Measurements from ENCODE around the gene ABRAXAS1.
A peak's percentile ranks its signal among the peaks of the same experiment; 100 is the strongest.

ABRAXAS1 gene

GRCh38 chr4:83436680-83437079 is 48.2 kb downstream of the ABRAXAS1 start:
- Mint-ChIP-seq H3K27ac (peak overlapping the region in 1 of 2 donors; percentile 22), H3K4me1 (ENCODE audit: low read depth in 2 of 2) (no peaks in the 10 kb centered on the region), H3K27me3 (no peaks in the 10 kb centered on the region), H3K9me3 (no peaks in the 10 kb centered on the region), H3K36me3 (ENCODE audit: insufficient read depth) (peaks cover 58% of the 10 kb centered on the region), H3K4me3 (no peak overlapping the region)
- no peak for ATAC-seq (replicated peaks)
- DNase-seq = no peak

- H3K9me3 Mint-ChIP-seq = no peaks in the 10 kb centered on the region
- H3K27ac Mint-ChIP-seq = no peak overlapping the region
- no peaks in the 10 kb centered on the region for H3K27me3 Mint-ChIP-seq
- no peak overlapping the region for H3K4me3 Mint-ChIP-seq
- no peak for ATAC-seq (replicated peaks)
- DNase-seq = no peak
- peaks cover 70% of the 10 kb centered on the region for H3K36me3 Mint-ChIP-seq (ENCODE audit: insufficient read depth)
- H3K4me1 Mint-ChIP-seq (ENCODE audit: low read depth in 2 of 2) = no peaks in the 10 kb centered on the region
Observed at GRCh38 chr4:83431200-83431599, 53.7 kb downstream of the ABRAXAS1 start.

DNA sequence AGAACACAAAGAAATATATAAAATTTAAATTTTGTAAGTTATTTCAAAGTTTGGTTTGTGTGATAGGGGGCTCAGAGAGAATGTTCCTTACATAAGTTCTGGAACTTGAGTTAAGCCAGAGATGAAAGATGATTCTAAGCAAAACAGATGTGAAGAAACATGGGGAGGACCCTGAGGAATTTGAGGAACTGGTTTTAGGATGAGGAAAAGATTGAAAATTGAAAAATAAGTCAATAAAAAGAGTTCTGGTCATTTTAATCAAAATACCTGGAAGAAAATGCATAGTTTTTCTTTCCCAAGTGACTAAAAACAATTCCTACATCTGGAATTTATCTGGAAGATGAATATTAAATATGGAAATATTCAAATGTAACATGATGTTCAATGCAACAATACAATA is 66.7 kb downstream of the ABRAXAS1 start:
- Mint-ChIP-seq H3K4me3 (no peak overlapping the region), H3K27me3 (no peaks in the 10 kb centered on the region), H3K4me1 (ENCODE audit: low read depth in 2 of 2) (peaks cover 0 to 3% of the 10 kb centered on the region in 2 donors), H3K36me3 (ENCODE audit: insufficient read depth) (peaks cover 56% of the 10 kb centered on the region), H3K9me3 (no peaks in the 10 kb centered on the region), H3K27ac (no peak overlapping the region)
- DNase-seq = no peak
- ATAC-seq (replicated peaks) = no peak

DNA sequence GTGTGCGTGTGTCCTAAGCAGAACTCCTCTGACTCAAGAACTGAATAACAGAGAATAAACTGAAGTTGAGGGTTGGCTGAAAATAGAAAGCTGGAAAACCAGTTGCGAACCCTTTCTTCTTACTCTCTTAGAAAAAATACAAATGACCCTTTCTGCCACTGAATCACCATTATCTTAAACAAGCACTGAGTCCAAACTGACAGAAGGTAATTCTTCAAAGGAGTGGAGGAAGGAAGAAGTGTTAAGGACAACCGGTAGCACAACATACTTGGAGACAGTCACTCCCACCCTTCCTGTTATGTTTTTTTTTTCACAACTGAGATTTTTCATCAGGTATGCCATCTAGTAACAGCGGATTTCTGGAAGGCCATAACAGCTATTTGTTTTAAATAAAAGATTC is 67.3 kb downstream of the ABRAXAS1 start:
- H3K27me3 Mint-ChIP-seq = no peaks in the 10 kb centered on the region
- peaks cover 50% of the 10 kb centered on the region for H3K36me3 Mint-ChIP-seq (ENCODE audit: insufficient read depth)
- DNase-seq (no peak), ATAC-seq (replicated peaks) (no peak)
- H3K4me3 Mint-ChIP-seq = no peak overlapping the region
- H3K9me3 Mint-ChIP-seq = no peaks in the 10 kb centered on the region
- no peak overlapping the region for H3K27ac Mint-ChIP-seq
- H3K4me1 Mint-ChIP-seq (ENCODE audit: low read depth in 2 of 2) = peaks cover 0 to 3% of the 10 kb centered on the region in 2 donors

DNA sequence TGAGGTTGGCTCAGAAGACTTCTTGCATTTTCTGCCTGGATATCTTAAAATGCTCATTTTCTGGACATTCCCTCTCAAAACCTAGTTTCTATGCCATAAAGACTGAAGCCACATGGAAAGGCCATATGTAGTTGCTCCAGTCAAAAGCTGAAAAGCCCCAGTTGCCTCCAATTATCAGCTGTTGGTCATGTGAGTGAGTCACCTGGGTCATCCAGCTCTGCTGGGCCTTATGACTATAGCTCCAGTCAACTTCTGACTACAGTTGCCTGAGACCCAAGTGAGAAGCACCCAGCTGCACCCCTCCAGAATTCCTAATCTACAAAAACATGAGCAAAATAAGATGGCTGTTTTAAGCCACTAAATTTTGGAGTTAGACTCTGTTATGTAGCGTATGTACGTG is 71.2 kb downstream of the ABRAXAS1 start:
- no peaks in the 10 kb centered on the region for H3K9me3 Mint-ChIP-seq
- DNase-seq (no peak), ATAC-seq (replicated peaks) (no peak)
- H3K4me3 Mint-ChIP-seq = no peak overlapping the region
- H3K27me3 Mint-ChIP-seq = no peaks in the 10 kb centered on the region
- H3K4me1 Mint-ChIP-seq (ENCODE audit: low read depth in 2 of 2) = peaks cover 0 to 3% of the 10 kb centered on the region in 2 donors
- H3K36me3 Mint-ChIP-seq (ENCODE audit: insufficient read depth) = peaks cover 49% of the 10 kb centered on the region
- no peak overlapping the region for H3K27ac Mint-ChIP-seq
